ENCODE results near the gene BANP. TPM values are rescaled to one million over a fixed set of nuclear protein-coding genes. Genes with fewer than 3 reads are reported as not detected.
"Not testable (repeated sequence)": the region's sequence is repeated elsewhere in the genome, so short reads cannot be mapped to it uniquely, and the experiment has no call there.

Gene BANP
- total RNA-seq, 5 donors from 2014 or later (not counting 1 experiment from before 2014, with no cell fraction given), result 57.1 to 81.9 (median 69.4) TPM

- DNase-seq (no peak), ATAC-seq (replicated peaks in 1 of 4) (no peak)
- Mint-ChIP-seq H3K27me3 (no peaks in the 10 kb centered on the region), H3K4me3 (no peak overlapping the region), H3K36me3 (peaks cover 42% of the 10 kb centered on the region), H3K27ac (no peak overlapping the region), H3K9me3 (no peaks in the 10 kb centered on the region), H3K4me1 (peaks cover 0 to 3% (median 0%) of the 10 kb centered on the region in 3 donors)
- Histone ChIP-seq H3K4me3 (ENCODE audit: control insufficient read depth in 1 of 2, extremely low read depth in 1 of 2, low read length in 1 of 2) (no peak overlapping the region), H3K27ac (ENCODE audit: low read length) (no peak overlapping the region), H3K4me1 (ENCODE audit: control insufficient read depth in 1 of 2, extremely low read depth in 1 of 2, insufficient read depth in 2 of 2, low read length in 2 of 2) (no peaks in the 10 kb centered on the region), H3K27me3 (replicated peaks in 1 of 2; ENCODE audit: control insufficient read depth in 2 of 2, extremely low read depth in 1 of 2, insufficient read depth in 2 of 2, low read length in 1 of 2) (no peaks in the 10 kb centered on the region), H3K9me3 (no peaks in the 10 kb centered on the region), H3K36me3 (ENCODE audit: control insufficient read depth in 2 of 2, extremely low read depth in 1 of 2, insufficient read depth in 1 of 2, low read length in 1 of 2) (peaks cover 21 to 43% of the 10 kb centered on the region in 2 donors)
- ChIA-PET POLR2A (no interaction called here), CTCF (no interaction called here)
- 93% methylated on average over 23 of the region's 32 CpGs for WGBS (ENCODE audit: insufficient coverage)
These were observed 63.9 kb downstream of the BANP start for GRCh38 chr16:88014954-88015805.

- WGBS (ENCODE audit: insufficient coverage), result 99% methylated on average over 8 of the region's 9 CpGs
- H3K27me3 ChIP-seq (replicated peaks in 1 of 2; ENCODE audit: control insufficient read depth in 2 of 2, extremely low read depth in 1 of 2, insufficient read depth in 2 of 2, low read length in 1 of 2), result no peaks in the 10 kb centered on the region
- ATAC-seq (replicated peaks in 1 of 4) (no peak), DNase-seq (no peak)
- no peak overlapping the region for H3K27ac ChIP-seq (ENCODE audit: low read length)
- H3K4me1 Mint-ChIP-seq, result peaks cover 0 to 3% (median 0%) of the 10 kb centered on the region in 3 donors
- H3K27ac Mint-ChIP-seq, result no peak overlapping the region
- H3K9me3 ChIP-seq, result no peaks in the 10 kb centered on the region
- H3K36me3 Mint-ChIP-seq, result peaks cover 42% of the 10 kb centered on the region
- H3K27me3 Mint-ChIP-seq, result no peaks in the 10 kb centered on the region
- CTCF ChIA-PET, result no interaction called here
- H3K4me3 ChIP-seq (ENCODE audit: control insufficient read depth in 1 of 2, extremely low read depth in 1 of 2, low read length in 1 of 2), result no peak overlapping the region
- peaks cover 22 to 38% of the 10 kb centered on the region in 2 donors for H3K36me3 ChIP-seq (ENCODE audit: control insufficient read depth in 2 of 2, extremely low read depth in 1 of 2, insufficient read depth in 1 of 2, low read length in 1 of 2)
- no peaks in the 10 kb centered on the region for H3K4me1 ChIP-seq (ENCODE audit: control insufficient read depth in 1 of 2, extremely low read depth in 1 of 2, insufficient read depth in 2 of 2, low read length in 2 of 2)
- no peaks in the 10 kb centered on the region for H3K9me3 Mint-ChIP-seq
- POLR2A ChIA-PET, result no interaction called here
- H3K4me3 Mint-ChIP-seq, result no peak overlapping the region
These were observed 64.5 kb downstream of the BANP start for GRCh38 chr16:88015806-88016140.

GRCh38 chr16:88016386-88016785 lies 65.2 kb downstream of the BANP start:
- peaks cover 40% of the 10 kb centered on the region for H3K36me3 Mint-ChIP-seq
- H3K27ac Mint-ChIP-seq; H3K27ac ChIP-seq (ENCODE audit: low read length); ATAC-seq (replicated peaks in 1 of 4); H3K9me3 ChIP-seq; CTCF ChIA-PET; H3K4me1 ChIP-seq (ENCODE audit: control insufficient read depth in 1 of 2, extremely low read depth in 1 of 2, insufficient read depth in 2 of 2, low read length in 2 of 2); H3K27me3 ChIP-seq (replicated peaks in 1 of 2; ENCODE audit: control insufficient read depth in 2 of 2, extremely low read depth in 1 of 2, insufficient read depth in 2 of 2, low read length in 1 of 2); H3K4me3 Mint-ChIP-seq; H3K4me3 ChIP-seq (ENCODE audit: control insufficient read depth in 1 of 2, extremely low read depth in 1 of 2, low read length in 1 of 2); H3K27me3 Mint-ChIP-seq; H3K9me3 Mint-ChIP-seq; DNase-seq; POLR2A ChIA-PET; H3K4me1 Mint-ChIP-seq: not testable (repeated sequence)
- H3K36me3 ChIP-seq (ENCODE audit: control insufficient read depth in 2 of 2, extremely low read depth in 1 of 2, insufficient read depth in 1 of 2, low read length in 1 of 2), result peaks cover 21 to 36% of the 10 kb centered on the region in 2 donors
- WGBS (ENCODE audit: insufficient coverage), result 92% methylated on average over 18 of the region's 18 CpGs

- Mint-ChIP-seq H3K4me3 (no peak overlapping the region), H3K36me3 (peaks cover 40% of the 10 kb centered on the region), H3K27me3 (no peaks in the 10 kb centered on the region), H3K4me1 (peaks cover 0 to 3% (median 0%) of the 10 kb centered on the region in 3 donors), H3K27ac (no peak overlapping the region), H3K9me3 (no peaks in the 10 kb centered on the region)
- ChIA-PET CTCF (no interaction called here), POLR2A (no interaction called here)
- Histone ChIP-seq H3K4me3 (ENCODE audit: control insufficient read depth in 1 of 2, extremely low read depth in 1 of 2, low read length in 1 of 2) (no peak overlapping the region), H3K9me3 (no peaks in the 10 kb centered on the region), H3K27me3 (replicated peaks in 1 of 2; ENCODE audit: control insufficient read depth in 2 of 2, extremely low read depth in 1 of 2, insufficient read depth in 2 of 2, low read length in 1 of 2) (no peaks in the 10 kb centered on the region), H3K36me3 (ENCODE audit: control insufficient read depth in 2 of 2, extremely low read depth in 1 of 2, insufficient read depth in 1 of 2, low read length in 1 of 2) (peaks cover 23 to 38% of the 10 kb centered on the region in 2 donors), H3K27ac (ENCODE audit: low read length) (no peak overlapping the region), H3K4me1 (ENCODE audit: control insufficient read depth in 1 of 2, extremely low read depth in 1 of 2, insufficient read depth in 2 of 2, low read length in 2 of 2) (no peaks in the 10 kb centered on the region)
- ATAC-seq (replicated peaks in 1 of 4), result no peak
- WGBS (ENCODE audit: insufficient coverage), result 97% methylated on average over 6 of the region's 11 CpGs
- no peak for DNase-seq
These were observed 65.7 kb downstream of the BANP start for GRCh38 chr16:88016964-88017363.

DNA sequence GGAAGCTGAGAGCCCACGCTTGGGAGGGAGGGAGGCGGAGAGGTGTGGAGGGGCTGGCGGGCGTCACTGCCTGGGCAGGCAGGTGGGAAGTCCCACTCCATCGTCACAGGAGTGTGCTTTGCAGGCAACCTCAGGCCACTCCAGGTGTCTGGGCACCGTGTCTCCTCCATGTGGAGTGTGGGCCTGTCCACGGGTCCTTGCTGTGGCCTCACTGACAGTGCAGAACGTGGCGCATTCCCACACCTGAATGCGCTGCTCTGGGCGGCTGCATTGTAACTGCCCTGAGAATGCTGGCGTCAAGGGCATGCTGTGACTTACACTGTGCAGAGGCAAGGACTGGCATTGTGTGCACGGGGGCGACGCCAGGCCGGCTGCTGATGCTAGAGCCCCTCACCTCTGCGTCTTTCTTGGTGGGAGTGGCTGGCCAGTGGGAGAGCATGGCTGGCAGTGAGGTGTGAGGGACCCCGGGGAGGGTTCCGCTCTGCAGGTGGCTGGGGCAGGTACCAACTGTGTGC lies 66.4 kb downstream of the BANP start:
- WGBS (ENCODE audit: insufficient coverage), result 95% methylated on average over 19 of the region's 19 CpGs
- ChIA-PET CTCF (no interaction called here), POLR2A (no interaction called here)
- Histone ChIP-seq H3K4me1 (ENCODE audit: control insufficient read depth in 1 of 2, extremely low read depth in 1 of 2, insufficient read depth in 2 of 2, low read length in 2 of 2) (no peaks in the 10 kb centered on the region), H3K9me3 (no peaks in the 10 kb centered on the region), H3K4me3 (ENCODE audit: control insufficient read depth in 1 of 2, extremely low read depth in 1 of 2, low read length in 1 of 2) (no peak overlapping the region), H3K36me3 (ENCODE audit: control insufficient read depth in 2 of 2, extremely low read depth in 1 of 2, insufficient read depth in 1 of 2, low read length in 1 of 2) (peaks cover 19 to 38% of the 10 kb centered on the region in 2 donors), H3K27ac (ENCODE audit: low read length) (no peak overlapping the region), H3K27me3 (replicated peaks in 1 of 2; ENCODE audit: control insufficient read depth in 2 of 2, extremely low read depth in 1 of 2, insufficient read depth in 2 of 2, low read length in 1 of 2) (no peaks in the 10 kb centered on the region)
- Mint-ChIP-seq H3K4me3 (no peak overlapping the region), H3K4me1 (peaks cover 0 to 3% (median 0%) of the 10 kb centered on the region in 3 donors), H3K36me3 (peaks cover 40% of the 10 kb centered on the region), H3K9me3 (no peaks in the 10 kb centered on the region), H3K27me3 (no peaks in the 10 kb centered on the region), H3K27ac (no peak overlapping the region)
- DNase-seq (no peak), ATAC-seq (replicated peaks in 1 of 4) (no peak)

DNA sequence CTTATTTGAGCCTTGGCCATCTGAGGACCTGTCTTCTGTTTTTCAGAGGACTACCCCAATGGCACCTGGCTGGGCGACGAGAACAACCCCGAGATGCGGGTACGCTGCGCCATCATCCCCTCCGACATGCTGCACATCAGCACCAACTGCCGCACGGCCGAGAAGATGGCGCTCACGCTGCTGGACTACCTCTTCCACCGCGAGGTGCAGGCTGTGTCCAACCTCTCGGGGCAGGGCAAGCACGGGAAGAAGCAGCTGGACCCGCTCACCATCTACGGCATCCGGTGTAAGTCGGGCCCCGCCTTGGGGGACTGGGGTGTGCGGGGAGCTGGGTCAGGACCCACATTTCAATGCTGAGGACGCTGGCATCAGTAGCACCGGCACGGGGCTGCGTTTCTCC lies 67.1 kb downstream of the BANP start:
- CTCF ChIA-PET; H3K4me3 ChIP-seq (ENCODE audit: control insufficient read depth in 1 of 2, extremely low read depth in 1 of 2, low read length in 1 of 2): not testable (repeated sequence)

More for the DNA sequence above, 67.1 kb downstream of the BANP start:
- H3K27ac ChIP-seq (ENCODE audit: low read length); ATAC-seq (replicated peaks in 1 of 4); H3K9me3 Mint-ChIP-seq; H3K9me3 ChIP-seq; POLR2A ChIA-PET; H3K27ac Mint-ChIP-seq; H3K4me1 ChIP-seq (ENCODE audit: control insufficient read depth in 1 of 2, extremely low read depth in 1 of 2, insufficient read depth in 2 of 2, low read length in 2 of 2); H3K27me3 ChIP-seq (replicated peaks in 1 of 2; ENCODE audit: control insufficient read depth in 2 of 2, extremely low read depth in 1 of 2, insufficient read depth in 2 of 2, low read length in 1 of 2); DNase-seq; H3K27me3 Mint-ChIP-seq; H3K4me1 Mint-ChIP-seq; H3K4me3 Mint-ChIP-seq: not testable (repeated sequence)
- H3K36me3 Mint-ChIP-seq, result peaks cover 42% of the 10 kb centered on the region
- H3K36me3 ChIP-seq (ENCODE audit: control insufficient read depth in 2 of 2, extremely low read depth in 1 of 2, insufficient read depth in 1 of 2, low read length in 1 of 2), result peaks cover 19 to 32% of the 10 kb centered on the region in 2 donors
- 96% methylated on average over 22 of the region's 26 CpGs for WGBS (ENCODE audit: insufficient coverage)
